GM19239 (cell line): ENCODE data around the gene NFE2L1.
"Not testable (repeated sequence)": the region's sequence is repeated elsewhere in the genome, so short reads cannot be mapped to it uniquely, and the experiment has no call there.

ENCODE experiments used
- DNase-seq: peaks from one replicate; pipeline ENCODE4 v3.0.0; 2011; ENCODE audit warnings: low spot score; ENCODE audit not compliant: insufficient read length
- FAIRE-seq: peaks from 2 replicates; lab custom pipeline; 2011; peaks lifted over from hg19 to GRCh38; lab: Jason Lieb, UNC

NFE2L1 gene

GRCh38 chr17:48047741-48048383 lies at the start of gene NFE2L1:
Gene NFE2L1 (plus strand): TSS chr17:48048359. CDS start chr17:48051119, 2,760 bp downstream.
- FAIRE-seq (peak; percentile 96), DNase-seq (peak; percentile 81)

- DNase-seq (no peak), FAIRE-seq (no peak)
These were observed 48.6 kb upstream of the NFE2L1 start for GRCh38 chr17:47999582-47999981.

- DNase-seq (no peak), FAIRE-seq (no peak)
These were observed 47.0 kb upstream of the NFE2L1 start for GRCh38 chr17:48001197-48001596.

- not testable (repeated sequence) for FAIRE-seq
These were observed 46.5 kb upstream of the NFE2L1 start for GRCh38 chr17:48001657-48002056.

GRCh38 chr17:48002266-48002915 lies 45.8 kb upstream of the NFE2L1 start:
- DNase-seq (no peak), FAIRE-seq (peak; percentile 72)

More at GRCh38 chr17:48001657-48002056, 46.5 kb upstream of the NFE2L1 start:
- not testable (repeated sequence) for DNase-seq

- FAIRE-seq (no peak), DNase-seq (no peak)
These were observed 45.2 kb upstream of the NFE2L1 start for GRCh38 chr17:48002916-48003416.

GRCh38 chr17:48003417-48004151 lies 44.6 kb upstream of the NFE2L1 start:
- DNase-seq (no peak), FAIRE-seq (no peak)

- FAIRE-seq (no peak), DNase-seq (no peak)
These were observed 43.2 kb upstream of the NFE2L1 start for GRCh38 chr17:48004983-48005382.

GRCh38 chr17:48006936-48007709 lies 41.0 kb upstream of the NFE2L1 start:
- DNase-seq (no peak), FAIRE-seq (no peak)

GRCh38 chr17:48010193-48010592 lies 38.0 kb upstream of the NFE2L1 start:
- no peak for DNase-seq
- FAIRE-seq = no peak

- FAIRE-seq = peak; percentile 91
- DNase-seq = peak; percentile 69
These were observed 36.6 kb upstream of the NFE2L1 start for GRCh38 chr17:48011405-48012150.

- no peak for FAIRE-seq
- peak; percentile 61 for DNase-seq
These were observed 36.0 kb upstream of the NFE2L1 start for GRCh38 chr17:48012151-48012520.

GRCh38 chr17:48012654-48013053 lies 35.5 kb upstream of the NFE2L1 start:
- DNase-seq = no peak
- FAIRE-seq = no peak

- FAIRE-seq (no peak), DNase-seq (no peak)
These were observed 34.1 kb upstream of the NFE2L1 start for GRCh38 chr17:48013876-48014594.

GRCh38 chr17:48014595-48015111 lies 33.5 kb upstream of the NFE2L1 start:
- FAIRE-seq (no peak), DNase-seq (no peak)

GRCh38 chr17:48016112-48016511 lies 32.0 kb upstream of the NFE2L1 start:
- DNase-seq (no peak), FAIRE-seq (no peak)

GRCh38 chr17:48017817-48018158 lies 30.4 kb upstream of the NFE2L1 start:
- not testable (repeated sequence) for FAIRE-seq, DNase-seq

GRCh38 chr17:48021934-48022333 lies 26.2 kb upstream of the NFE2L1 start:
- DNase-seq = no peak
- FAIRE-seq = no peak

- DNase-seq (no peak), FAIRE-seq (no peak)
These were observed 25.3 kb upstream of the NFE2L1 start for GRCh38 chr17:48022901-48023300.
